ENCODE measurements around the gene FGFR3. TPM values are rescaled to one million over a fixed set of nuclear protein-coding genes. Genes with fewer than 3 reads are reported as not detected.

The FGFR3 gene
- total and polyA plus RNA-seq, 9 of the 15 experiments (the other 6 are each of a cell fraction or from before 2014, with no cell fraction given), result 1.2 to 60.4 (median 12.7) TPM

DNA sequence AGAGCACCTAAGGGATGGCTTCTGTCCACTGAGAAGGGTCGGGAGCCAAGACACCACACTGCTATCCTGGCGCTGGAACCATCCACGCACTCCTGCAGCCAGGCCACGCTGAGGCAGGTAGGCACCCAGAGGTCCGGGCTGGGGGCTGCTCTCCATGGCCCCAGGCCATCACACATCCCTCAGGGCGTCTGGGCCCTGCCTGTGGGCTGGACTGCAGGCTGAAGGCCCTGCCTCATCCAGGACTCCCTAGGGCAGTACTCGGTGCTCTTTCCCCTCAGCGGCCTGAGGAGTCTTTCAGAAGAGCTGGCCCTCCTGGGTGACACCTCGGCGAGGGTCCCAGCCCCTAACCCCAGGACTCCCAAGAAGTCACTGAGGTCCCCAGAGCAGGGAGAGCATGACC is 17.7 kb downstream of the FGFR3 start (continued):
- TF ChIP-seq, protein P1, sequence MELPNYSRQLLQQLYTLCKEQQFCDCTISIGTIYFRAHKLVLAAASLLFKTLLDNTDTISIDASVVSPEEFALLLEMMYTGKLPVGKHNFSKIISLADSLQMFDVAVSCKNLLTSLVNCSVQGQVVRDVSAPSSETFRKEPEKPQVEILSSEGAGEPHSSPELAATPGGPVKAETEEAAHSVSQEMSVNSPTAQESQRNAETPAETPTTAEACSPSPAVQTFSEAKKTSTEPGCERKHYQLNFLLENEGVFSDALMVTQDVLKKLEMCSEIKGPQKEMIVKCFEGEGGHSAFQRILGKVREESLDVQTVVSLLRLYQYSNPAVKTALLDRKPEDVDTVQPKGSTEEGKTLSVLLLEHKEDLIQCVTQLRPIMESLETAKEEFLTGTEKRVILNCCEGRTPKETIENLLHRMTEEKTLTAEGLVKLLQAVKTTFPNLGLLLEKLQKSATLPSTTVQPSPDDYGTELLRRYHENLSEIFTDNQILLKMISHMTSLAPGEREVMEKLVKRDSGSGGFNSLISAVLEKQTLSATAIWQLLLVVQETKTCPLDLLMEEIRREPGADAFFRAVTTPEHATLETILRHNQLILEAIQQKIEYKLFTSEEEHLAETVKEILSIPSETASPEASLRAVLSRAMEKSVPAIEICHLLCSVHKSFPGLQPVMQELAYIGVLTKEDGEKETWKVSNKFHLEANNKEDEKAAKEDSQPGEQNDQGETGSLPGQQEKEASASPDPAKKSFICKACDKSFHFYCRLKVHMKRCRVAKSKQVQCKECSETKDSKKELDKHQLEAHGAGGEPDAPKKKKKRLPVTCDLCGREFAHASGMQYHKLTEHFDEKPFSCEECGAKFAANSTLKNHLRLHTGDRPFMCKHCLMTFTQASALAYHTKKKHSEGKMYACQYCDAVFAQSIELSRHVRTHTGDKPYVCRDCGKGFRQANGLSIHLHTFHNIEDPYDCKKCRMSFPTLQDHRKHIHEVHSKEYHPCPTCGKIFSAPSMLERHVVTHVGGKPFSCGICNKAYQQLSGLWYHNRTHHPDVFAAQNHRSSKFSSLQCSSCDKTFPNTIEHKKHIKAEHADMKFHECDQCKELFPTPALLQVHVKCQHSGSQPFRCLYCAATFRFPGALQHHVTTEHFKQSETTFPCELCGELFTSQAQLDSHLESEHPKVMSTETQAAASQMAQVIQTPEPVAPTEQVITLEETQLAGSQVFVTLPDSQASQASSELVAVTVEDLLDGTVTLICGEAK (IDR thresholded peaks at IDR 0.05), result no peak
- TF ChIP-seq, protein P1 (CRISPR knock-in tag; IDR thresholded peaks at IDR 0.05), result no peak
- TF ChIP-seq BHLHE40 (IDR thresholded peaks at IDR 0.05; ENCODE audit: low read length), result no peak
- TF ChIP-seq, protein P2, sequence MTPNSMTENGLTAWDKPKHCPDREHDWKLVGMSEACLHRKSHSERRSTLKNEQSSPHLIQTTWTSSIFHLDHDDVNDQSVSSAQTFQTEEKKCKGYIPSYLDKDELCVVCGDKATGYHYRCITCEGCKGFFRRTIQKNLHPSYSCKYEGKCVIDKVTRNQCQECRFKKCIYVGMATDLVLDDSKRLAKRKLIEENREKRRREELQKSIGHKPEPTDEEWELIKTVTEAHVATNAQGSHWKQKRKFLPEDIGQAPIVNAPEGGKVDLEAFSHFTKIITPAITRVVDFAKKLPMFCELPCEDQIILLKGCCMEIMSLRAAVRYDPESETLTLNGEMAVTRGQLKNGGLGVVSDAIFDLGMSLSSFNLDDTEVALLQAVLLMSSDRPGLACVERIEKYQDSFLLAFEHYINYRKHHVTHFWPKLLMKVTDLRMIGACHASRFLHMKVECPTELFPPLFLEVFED (CRISPR knock-in tag; conservative IDR thresholded peaks at IDR 0.05), result no peak
- TF ChIP-seq ZNF41 (CRISPR knock-in tag; conservative IDR thresholded peaks at IDR 0.05), result no peak
- TF ChIP-seq, protein P3, sequence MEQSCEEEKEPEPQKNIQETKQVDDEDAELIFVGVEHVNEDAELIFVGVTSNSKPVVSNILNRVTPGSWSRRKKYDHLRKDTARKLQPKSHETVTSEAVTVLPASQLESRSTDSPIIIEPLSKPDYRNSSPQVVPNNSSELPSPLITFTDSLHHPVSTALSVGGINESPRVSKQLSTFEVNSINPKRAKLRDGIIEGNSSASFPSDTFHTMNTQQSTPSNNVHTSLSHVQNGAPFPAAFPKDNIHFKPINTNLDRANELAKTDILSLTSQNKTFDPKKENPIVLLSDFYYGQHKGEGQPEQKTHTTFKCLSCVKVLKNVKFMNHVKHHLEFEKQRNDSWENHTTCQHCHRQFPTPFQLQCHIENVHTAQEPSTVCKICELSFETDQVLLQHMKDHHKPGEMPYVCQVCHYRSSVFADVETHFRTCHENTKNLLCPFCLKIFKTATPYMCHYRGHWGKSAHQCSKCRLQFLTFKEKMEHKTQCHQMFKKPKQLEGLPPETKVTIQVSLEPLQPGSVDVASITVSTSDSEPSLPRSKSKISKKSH (CRISPR knock-in tag; IDR thresholded peaks at IDR 0.05), result no peak
- no peak for TF ChIP-seq POU5F1 (IDR thresholded peaks at IDR 0.05; ENCODE audit: borderline replicate concordance, low read depth, low read length, partially characterized antibody)
- TF ChIP-seq ZNF584 (CRISPR knock-in tag; IDR thresholded peaks at IDR 0.05; ENCODE audit: low read depth), result no peak
- TF ChIP-seq ZFP1 (CRISPR knock-in tag; IDR thresholded peaks at IDR 0.05), result no peak
- TF ChIP-seq, protein P4, sequence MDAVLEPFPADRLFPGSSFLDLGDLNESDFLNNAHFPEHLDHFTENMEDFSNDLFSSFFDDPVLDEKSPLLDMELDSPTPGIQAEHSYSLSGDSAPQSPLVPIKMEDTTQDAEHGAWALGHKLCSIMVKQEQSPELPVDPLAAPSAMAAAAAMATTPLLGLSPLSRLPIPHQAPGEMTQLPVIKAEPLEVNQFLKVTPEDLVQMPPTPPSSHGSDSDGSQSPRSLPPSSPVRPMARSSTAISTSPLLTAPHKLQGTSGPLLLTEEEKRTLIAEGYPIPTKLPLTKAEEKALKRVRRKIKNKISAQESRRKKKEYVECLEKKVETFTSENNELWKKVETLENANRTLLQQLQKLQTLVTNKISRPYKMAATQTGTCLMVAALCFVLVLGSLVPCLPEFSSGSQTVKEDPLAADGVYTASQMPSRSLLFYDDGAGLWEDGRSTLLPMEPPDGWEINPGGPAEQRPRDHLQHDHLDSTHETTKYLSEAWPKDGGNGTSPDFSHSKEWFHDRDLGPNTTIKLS (IDR thresholded peaks at IDR 0.05; ENCODE audit: borderline replicate concordance, low read depth), result no peak
- no peak for TF ChIP-seq CBX2 (IDR thresholded peaks at IDR 0.05; ENCODE audit: insufficient read depth, low read length, poor library complexity, severe bottlenecking)
- TF ChIP-seq ZNF3 (CRISPR knock-in tag; IDR thresholded peaks at IDR 0.05), result no peak
- no peak for TF ChIP-seq PURB (CRISPR knock-in tag; IDR thresholded peaks at IDR 0.05; ENCODE audit: low read depth)
